GM23338 (cell line): ENCODE measurements around the gene DDAH2. TPM values are rescaled to one million over a fixed set of nuclear protein-coding genes. Genes with fewer than 3 reads are reported as not detected.

Experiments
- ATAC-seq: fragments of 200-7000 bp; cut with Tn5 transposase; 3 replicates; pipeline ENCODE4 v1.9.1; 2020
- DNase-seq: peaks from one replicate; pipeline ENCODE4 v3.0.0-alpha.2; 2015; ENCODE audit warnings: low spot score
- H2AFZ ChIP-seq: fragments of 200-600 bp; sonication (generic); 2 replicates; pipeline ENCODE4 v1.8.0; 2016; ENCODE audit warnings: antibody characterized with exemption, mild to moderate bottlenecking, moderate library complexity
- H3F3A ChIP-seq: fragments of 200-600 bp; sonication (generic); replicated peaks from 2 replicates; pipeline ENCODE4 v1.8.0; 2017; ENCODE audit warnings: antibody characterized with exemption, mixed run types, low read depth
- H3K27ac ChIP-seq: fragments of 200-600 bp; sonication (generic); 2 replicates; pipeline ENCODE4 v1.6.1; 2016; ENCODE audit warnings: low read depth
- H3K27me3 ChIP-seq: fragments of 200-600 bp; sonication (generic); 2 replicates; pipeline ENCODE4 v1.8.0; 2016; ENCODE audit warnings: mild to moderate bottlenecking, mixed run types, moderate library complexity; ENCODE audit not compliant: insufficient read depth
- H3K36me3 ChIP-seq: fragments of 200-600 bp; sonication (generic); 2 replicates; pipeline ENCODE4 v1.8.0; 2016; ENCODE audit warnings: mild to moderate bottlenecking; ENCODE audit not compliant: insufficient read depth
- H3K4me1 ChIP-seq: fragments of 200-600 bp; sonication (generic); 2 replicates; pipeline ENCODE4 v1.8.0; 2016; ENCODE audit warnings: mild to moderate bottlenecking, moderate library complexity; ENCODE audit not compliant: insufficient read depth
- H3K4me2 ChIP-seq: fragments of 200-600 bp; sonication (generic); 2 replicates; pipeline ENCODE4 v1.7.1; 2017; ENCODE audit warnings: mixed run types
- H3K4me3 ChIP-seq: fragments of 200-600 bp; sonication (generic); 2 replicates; pipeline ENCODE4 v1.6.1; 2016; ENCODE audit warnings: mixed run types
- H3K79me2 ChIP-seq: fragments of 200-600 bp; sonication (generic); replicated peaks from 2 replicates; pipeline ENCODE4 v1.8.0; 2017; ENCODE audit warnings: mild to moderate bottlenecking; ENCODE audit not compliant: insufficient read depth
- H3K9me2 ChIP-seq: fragments of 200-600 bp; sonication (generic); 2 replicates; pipeline ENCODE4 v1.8.0; 2017; ENCODE audit not compliant: insufficient read depth
- H4K20me1 ChIP-seq: fragments of 200-600 bp; sonication (generic); replicated peaks from 2 replicates; pipeline ENCODE4 v1.8.0; 2017; ENCODE audit warnings: mild to moderate bottlenecking; ENCODE audit not compliant: insufficient read depth
- H3K27ac Mint-ChIP-seq: 2 replicates; pipeline ENCODE4 v1.8.0; 2020; ENCODE audit warnings: inconsistent platforms, mild to moderate bottlenecking, moderate library complexity, mixed read lengths
- H3K27me3 Mint-ChIP-seq: 3 replicates; pipeline ENCODE4 v1.8.0; 2022; ENCODE audit warnings: low read depth, mild to moderate bottlenecking, moderate library complexity, mixed read lengths, inconsistent platforms; ENCODE audit not compliant: insufficient read depth, poor library complexity
- H3K36me3 Mint-ChIP-seq: 3 replicates; pipeline ENCODE4 v1.8.0; 2021; ENCODE audit warnings: low read depth, mild to moderate bottlenecking, inconsistent platforms, moderate library complexity, mixed read lengths
- H3K4me1 Mint-ChIP-seq: 3 replicates; pipeline ENCODE4 v1.8.0; 2020; ENCODE audit warnings: mild to moderate bottlenecking, inconsistent platforms, mixed read lengths
- H3K4me3 Mint-ChIP-seq: 3 replicates; pipeline ENCODE4 v1.8.0; 2021; ENCODE audit warnings: moderate library complexity, mild to moderate bottlenecking, inconsistent platforms, mixed read lengths
- H3K9me3 Mint-ChIP-seq: 3 replicates; pipeline ENCODE4 v1.8.0; 2020; ENCODE audit warnings: moderate library complexity, mild to moderate bottlenecking, inconsistent platforms, mixed read lengths
- CREB1 ChIP-seq: fragments of 250-450 bp; sonication (Bioruptor Pico); IDR thresholded peaks from 2 replicates; pipeline ENCODE4 v1.5.0; 2020; ENCODE audit warnings: low read depth, mild to moderate bottlenecking, moderate library complexity
- EZH2phosphoT487 ChIP-seq: fragments of 200-600 bp; sonication (generic); IDR thresholded peaks from one replicate; pipeline ENCODE4 v1.8.1; 2018; ENCODE audit warnings: antibody characterized with exemption; ENCODE audit not compliant: unreplicated experiment
- JUNB ChIP-seq: IDR thresholded peaks from one replicate; pipeline ENCODE4 v1.6.1; 2016; ENCODE audit warnings: antibody characterized with exemption; ENCODE audit not compliant: unreplicated experiment
- POLR2AphosphoS5 ChIP-seq: IDR thresholded peaks from 2 replicates; pipeline ENCODE4 v1.6.1; 2016; ENCODE audit warnings: antibody characterized with exemption, low read depth
- STAT1 ChIP-seq: IDR thresholded peaks from one replicate; pipeline ENCODE4 v1.6.1; 2016; ENCODE audit warnings: antibody characterized with exemption; ENCODE audit not compliant: unreplicated experiment
- ZNF114 ChIP-seq: fragments of 250-450 bp; sonication (Bioruptor Pico); IDR thresholded peaks from 2 replicates; pipeline ENCODE4 v1.5.0; 2020; ENCODE audit warnings: mild to moderate bottlenecking, moderate library complexity
- ZNF331 ChIP-seq: fragments of 250-450 bp; sonication (Bioruptor Pico); IDR thresholded peaks from 2 replicates; pipeline ENCODE4 v1.5.0; 2020; ENCODE audit warnings: low read depth, mild to moderate bottlenecking, moderate library complexity
- polyA plus RNA-seq: library from polyadenylated mRNA; unstranded; fragments of >200 nt; fragmentation: Nextera tagmentation; extraction: Ambion mirVana; gene quantifications from 2 replicates; pipeline ENCODE4 v1.2.1, GENCODE V29; 2016
- total RNA-seq: library from RNA; depleted of rRNA; stranded (reverse); fragments of >200 nt; shearing (Covaris generic); gene quantifications from 2 replicates; pipeline ENCODE4 v1.2.3, GENCODE V29; 2014
- TF ChIP-seq, protein P1 (sequence below): IDR thresholded peaks from one replicate; pipeline ENCODE4 v1.6.1; 2018; ENCODE audit warnings: antibody characterized with exemption; ENCODE audit not compliant: unreplicated experiment
- TF ChIP-seq, protein P2 (sequence below), 2 experiments: fragments of 200-600 bp in 1 of 2; sonication (generic) in 1 of 2; conservative IDR thresholded peaks; 2 replicates each; pipeline versions ENCODE4 v1.5.1 to v1.6.1; 2016 to 2017; ENCODE audit warnings: antibody characterized with exemption in 2 of 2, low read depth in 2 of 2, mild to moderate bottlenecking in 2 of 2, moderate library complexity in 1 of 2

The DDAH2 gene
- total and polyA plus RNA-seq, 2 experiments from 2014 or later: 58.7 to 65.1 TPM

DNA sequence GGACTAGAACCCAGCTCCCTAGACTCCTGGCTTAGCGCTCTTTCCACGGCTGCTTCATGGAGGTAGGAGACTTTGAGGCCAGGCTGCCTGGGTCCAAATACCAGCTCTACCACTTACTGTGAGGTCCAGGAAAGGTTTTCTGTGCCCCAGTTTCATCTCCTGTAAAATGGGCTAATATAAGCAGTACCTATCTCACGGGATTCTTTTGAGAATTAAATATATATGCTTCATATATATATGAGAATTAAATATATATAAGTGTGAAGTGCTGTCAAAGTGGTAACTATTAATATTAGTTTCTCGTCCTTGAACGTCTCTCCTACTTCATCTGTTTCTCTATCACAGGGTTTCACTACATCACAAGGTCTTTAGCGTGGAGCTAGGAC, 38.0 kb downstream of the DDAH2 start (continued):
- TF ChIP-seq, protein P1, sequence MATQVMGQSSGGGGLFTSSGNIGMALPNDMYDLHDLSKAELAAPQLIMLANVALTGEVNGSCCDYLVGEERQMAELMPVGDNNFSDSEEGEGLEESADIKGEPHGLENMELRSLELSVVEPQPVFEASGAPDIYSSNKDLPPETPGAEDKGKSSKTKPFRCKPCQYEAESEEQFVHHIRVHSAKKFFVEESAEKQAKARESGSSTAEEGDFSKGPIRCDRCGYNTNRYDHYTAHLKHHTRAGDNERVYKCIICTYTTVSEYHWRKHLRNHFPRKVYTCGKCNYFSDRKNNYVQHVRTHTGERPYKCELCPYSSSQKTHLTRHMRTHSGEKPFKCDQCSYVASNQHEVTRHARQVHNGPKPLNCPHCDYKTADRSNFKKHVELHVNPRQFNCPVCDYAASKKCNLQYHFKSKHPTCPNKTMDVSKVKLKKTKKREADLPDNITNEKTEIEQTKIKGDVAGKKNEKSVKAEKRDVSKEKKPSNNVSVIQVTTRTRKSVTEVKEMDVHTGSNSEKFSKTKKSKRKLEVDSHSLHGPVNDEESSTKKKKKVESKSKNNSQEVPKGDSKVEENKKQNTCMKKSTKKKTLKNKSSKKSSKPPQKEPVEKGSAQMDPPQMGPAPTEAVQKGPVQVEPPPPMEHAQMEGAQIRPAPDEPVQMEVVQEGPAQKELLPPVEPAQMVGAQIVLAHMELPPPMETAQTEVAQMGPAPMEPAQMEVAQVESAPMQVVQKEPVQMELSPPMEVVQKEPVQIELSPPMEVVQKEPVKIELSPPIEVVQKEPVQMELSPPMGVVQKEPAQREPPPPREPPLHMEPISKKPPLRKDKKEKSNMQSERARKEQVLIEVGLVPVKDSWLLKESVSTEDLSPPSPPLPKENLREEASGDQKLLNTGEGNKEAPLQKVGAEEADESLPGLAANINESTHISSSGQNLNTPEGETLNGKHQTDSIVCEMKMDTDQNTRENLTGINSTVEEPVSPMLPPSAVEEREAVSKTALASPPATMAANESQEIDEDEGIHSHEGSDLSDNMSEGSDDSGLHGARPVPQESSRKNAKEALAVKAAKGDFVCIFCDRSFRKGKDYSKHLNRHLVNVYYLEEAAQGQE: no peak
- no peak for TF ChIP-seq EZH2phosphoT487
- TF ChIP-seq, protein P2, sequence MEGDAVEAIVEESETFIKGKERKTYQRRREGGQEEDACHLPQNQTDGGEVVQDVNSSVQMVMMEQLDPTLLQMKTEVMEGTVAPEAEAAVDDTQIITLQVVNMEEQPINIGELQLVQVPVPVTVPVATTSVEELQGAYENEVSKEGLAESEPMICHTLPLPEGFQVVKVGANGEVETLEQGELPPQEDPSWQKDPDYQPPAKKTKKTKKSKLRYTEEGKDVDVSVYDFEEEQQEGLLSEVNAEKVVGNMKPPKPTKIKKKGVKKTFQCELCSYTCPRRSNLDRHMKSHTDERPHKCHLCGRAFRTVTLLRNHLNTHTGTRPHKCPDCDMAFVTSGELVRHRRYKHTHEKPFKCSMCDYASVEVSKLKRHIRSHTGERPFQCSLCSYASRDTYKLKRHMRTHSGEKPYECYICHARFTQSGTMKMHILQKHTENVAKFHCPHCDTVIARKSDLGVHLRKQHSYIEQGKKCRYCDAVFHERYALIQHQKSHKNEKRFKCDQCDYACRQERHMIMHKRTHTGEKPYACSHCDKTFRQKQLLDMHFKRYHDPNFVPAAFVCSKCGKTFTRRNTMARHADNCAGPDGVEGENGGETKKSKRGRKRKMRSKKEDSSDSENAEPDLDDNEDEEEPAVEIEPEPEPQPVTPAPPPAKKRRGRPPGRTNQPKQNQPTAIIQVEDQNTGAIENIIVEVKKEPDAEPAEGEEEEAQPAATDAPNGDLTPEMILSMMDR (conservative IDR thresholded peaks at IDR 0.05; ENCODE audit: low read depth in 2 of 2): no peak
- no peak for TF ChIP-seq ZNF331 (CRISPR knock-in tag)

DNA sequence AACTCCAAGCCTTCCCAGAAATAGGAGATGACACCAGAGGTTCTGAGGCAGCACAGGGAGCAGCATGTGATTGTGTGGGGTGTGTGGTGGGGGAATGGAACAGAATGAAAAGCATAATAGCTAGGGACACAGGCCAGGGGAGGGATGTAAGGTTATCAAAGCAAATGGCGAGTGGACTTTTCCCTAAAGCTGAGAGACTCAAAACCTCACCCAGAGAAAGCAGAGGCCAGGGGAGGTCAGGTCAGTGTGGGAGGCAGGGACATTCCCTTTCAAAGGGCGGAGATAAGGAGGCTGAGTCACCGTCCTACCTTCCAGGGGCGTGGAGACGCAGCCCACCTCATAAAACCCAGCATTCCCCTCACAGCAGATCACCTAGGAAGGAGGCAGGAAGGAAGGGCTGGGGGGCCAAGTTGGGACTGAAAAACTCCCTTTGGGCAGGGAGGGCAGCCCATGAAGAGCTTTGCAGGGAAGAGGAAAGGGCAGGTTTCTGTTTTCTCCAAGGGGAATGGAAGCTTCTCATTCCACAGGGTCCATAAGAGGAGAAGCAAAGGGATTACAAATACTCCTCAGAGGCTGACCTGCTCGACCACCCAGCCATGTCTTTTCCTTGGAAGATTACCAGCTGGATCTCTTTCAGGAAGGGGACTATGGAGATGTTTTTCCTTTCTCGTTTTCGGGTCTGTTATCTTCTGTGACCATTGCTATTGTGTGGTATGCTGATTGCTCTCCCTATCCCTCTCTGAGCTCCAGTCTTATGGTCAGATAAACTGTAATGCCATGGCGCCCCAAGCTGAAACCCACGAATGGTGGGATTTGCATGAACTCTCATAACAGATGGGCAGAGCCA, 38.6 kb downstream of the DDAH2 start:
- ATAC-seq (no peak), DNase-seq (no peak)
- H3K4me3 ChIP-seq: no peak overlapping the region
- Mint-ChIP-seq H3K27ac (no peak overlapping the region), H3K4me3 (no peak overlapping the region), H3K27me3 (peaks cover 6% of the 10 kb centered on the region), H3K4me1 (no peaks in the 10 kb centered on the region; the same call in 2 of the 3 replicates), H3K9me3 (no peaks in the 10 kb centered on the region), H3K36me3 (peaks cover 21% of the 10 kb centered on the region)
- H3K4me2 ChIP-seq: no peak overlapping the region
- no peaks in the 10 kb centered on the region for H4K20me1 ChIP-seq
- no peaks in the 10 kb centered on the region for H3F3A ChIP-seq
- no peaks in the 10 kb centered on the region for H3K27me3 ChIP-seq
- H3K27ac ChIP-seq: no peak overlapping the region
- H3K9me2 ChIP-seq: no peaks in the 10 kb centered on the region
- H3K79me2 ChIP-seq: no peaks in the 10 kb centered on the region
- no peak overlapping the region for H2AFZ ChIP-seq
- H3K36me3 ChIP-seq: peaks cover 6% of the 10 kb centered on the region; the same call in 1 of the 2 replicates
- H3K4me1 ChIP-seq: no peaks in the 10 kb centered on the region
- TF ChIP-seq JUNB: no peak
- no peak for TF ChIP-seq POLR2AphosphoS5
- TF ChIP-seq ZNF114 (CRISPR knock-in tag): no peak
- TF ChIP-seq CREB1 (CRISPR knock-in tag): no peak
- TF ChIP-seq, protein P1: no peak
- no peak for TF ChIP-seq EZH2phosphoT487
- TF ChIP-seq STAT1: no peak
